ENCODE data around the gene SLC39A3.

The SLC39A3 gene

GRCh38 chr19:2701361-2702169 is 38.3 kb downstream of the SLC39A3 start:
- DNase-seq: no peak

- DNase-seq: no peak
Observed at GRCh38 chr19:2700660-2701360, 39.0 kb downstream of the SLC39A3 start.

GRCh38 chr19:2699413-2700140 is 40.2 kb downstream of the SLC39A3 start:
- no peak for DNase-seq

- no peak for DNase-seq
Observed at GRCh38 chr19:2694196-2694595, 45.6 kb downstream of the SLC39A3 start.

- no peak for DNase-seq
Observed at GRCh38 chr19:2693492-2694160, 46.2 kb downstream of the SLC39A3 start.

GRCh38 chr19:2691951-2692350 is 47.9 kb downstream of the SLC39A3 start:
- DNase-seq: no peak

GRCh38 chr19:2690856-2691255 is 49.0 kb downstream of the SLC39A3 start:
- DNase-seq: no peak

- DNase-seq: no peak
Observed at GRCh38 chr19:2686360-2686759, 53.5 kb downstream of the SLC39A3 start.

- no peak for DNase-seq
Observed at GRCh38 chr19:2685204-2685704, 54.6 kb downstream of the SLC39A3 start.

GRCh38 chr19:2683430-2684003 is 56.3 kb downstream of the SLC39A3 start:
- DNase-seq: no peak
